HG03575 (cell line): ENCODE results near the gene PPIB.
"Not testable (repeated sequence)": the region's sequence is repeated elsewhere in the genome, so short reads cannot be mapped to it uniquely, and the experiment has no call there.

Experiments used
- ATAC-seq: cut with Tn5 transposase; IDR thresholded peaks from one replicate; pipeline ENCODE4 v1.9.1; 2021; ENCODE audit not compliant: unreplicated experiment, insufficient number of reproducible peaks, low FRiP score; ENCODE audit errors: extremely low read depth

Gene PPIB

DNA sequence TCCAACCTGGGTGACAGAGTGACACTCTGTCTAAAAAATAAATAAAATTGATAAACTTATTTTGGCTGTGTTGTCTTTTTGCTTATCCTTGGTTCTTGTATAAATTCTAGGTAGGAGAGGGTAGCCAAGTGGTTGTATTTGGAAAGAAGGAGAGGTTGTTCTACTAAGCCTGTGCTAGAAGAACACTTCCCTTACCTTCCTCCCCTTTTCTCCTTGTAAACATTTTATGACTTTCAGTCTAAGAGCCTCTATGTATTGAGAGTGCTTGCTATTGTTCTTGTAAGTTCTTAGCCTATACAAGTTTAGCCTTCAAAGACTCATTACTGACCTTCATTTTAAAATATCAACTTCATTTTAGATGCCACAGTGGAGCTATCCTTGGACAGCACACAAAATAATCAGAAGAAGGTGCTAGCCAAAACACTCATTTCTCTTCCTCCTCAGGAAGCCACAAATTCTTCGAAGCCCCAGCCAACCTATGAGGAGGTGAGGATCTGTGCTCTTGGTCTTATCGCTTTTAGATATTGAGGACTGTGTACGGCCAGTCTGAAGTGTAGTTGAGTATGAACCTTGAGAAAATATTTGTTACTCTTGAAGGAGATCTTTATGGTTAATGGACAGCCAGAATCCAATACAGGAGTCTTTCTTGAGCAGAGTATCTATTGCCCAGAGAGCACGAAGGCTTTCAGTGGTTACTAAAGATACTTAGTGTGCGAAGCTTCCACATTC, 44.9 kb downstream of the PPIB start:
- no peak for ATAC-seq

GRCh38 chr15:64112904-64113303, 49.9 kb downstream of the PPIB start:
- no peak for ATAC-seq

DNA sequence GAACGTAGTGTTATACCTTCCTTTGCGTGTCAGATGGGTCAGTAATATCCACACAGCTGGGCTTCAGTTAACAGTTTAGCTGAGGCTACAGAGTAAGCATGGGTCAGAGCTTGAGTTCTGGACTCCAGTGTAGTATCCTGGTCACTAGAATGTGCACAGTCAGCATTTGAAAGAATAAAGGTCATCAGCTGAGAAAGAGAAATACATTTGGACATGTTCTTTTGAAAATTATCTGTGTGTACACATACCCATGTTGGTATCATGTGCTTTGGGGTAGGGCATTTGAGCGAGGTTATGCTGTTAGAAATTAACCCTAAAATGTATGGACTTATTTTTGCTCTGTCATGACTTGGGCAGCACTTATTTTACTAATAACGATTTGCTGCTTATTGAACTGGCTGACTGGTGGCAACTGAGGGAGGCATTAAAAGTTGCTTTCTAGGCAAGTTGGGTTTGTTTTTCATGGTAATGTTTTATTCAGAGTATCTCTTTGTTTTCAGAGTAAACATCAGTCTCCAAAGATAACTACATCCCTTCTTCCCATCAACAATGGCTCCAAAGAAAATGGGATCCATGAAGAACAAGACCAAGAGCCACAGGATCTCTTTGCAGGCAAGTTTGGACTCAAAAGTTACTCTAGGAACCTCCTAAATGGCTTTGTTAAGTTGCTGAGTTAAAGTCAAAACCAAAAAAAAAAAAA, 50.6 kb downstream of the PPIB start:
- no peak for ATAC-seq

DNA sequence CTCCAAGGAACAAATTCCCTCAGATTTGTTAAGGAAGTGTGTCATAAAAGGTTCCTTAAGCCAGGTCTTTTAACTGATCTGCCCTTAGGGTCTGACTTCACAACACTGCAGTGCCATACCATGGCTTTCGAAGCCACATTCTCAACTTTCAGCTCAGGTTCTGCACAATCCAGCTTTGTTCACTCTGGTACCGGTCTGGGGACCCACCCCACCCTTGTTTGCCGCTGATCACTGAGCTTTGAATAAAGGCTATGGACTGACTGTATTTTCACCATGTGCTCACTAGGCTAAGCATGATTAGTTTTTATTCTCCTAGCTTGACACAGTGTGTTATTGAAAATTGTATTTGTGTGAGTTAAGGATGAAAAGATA, 51.2 kb downstream of the PPIB start:
- no peak for ATAC-seq

GRCh38 chr15:64110950-64111678, 51.7 kb downstream of the PPIB start:
- ATAC-seq = no peak

GRCh38 chr15:64110108-64110701, 52.6 kb downstream of the PPIB start:
- not testable (repeated sequence) for ATAC-seq

DNA sequence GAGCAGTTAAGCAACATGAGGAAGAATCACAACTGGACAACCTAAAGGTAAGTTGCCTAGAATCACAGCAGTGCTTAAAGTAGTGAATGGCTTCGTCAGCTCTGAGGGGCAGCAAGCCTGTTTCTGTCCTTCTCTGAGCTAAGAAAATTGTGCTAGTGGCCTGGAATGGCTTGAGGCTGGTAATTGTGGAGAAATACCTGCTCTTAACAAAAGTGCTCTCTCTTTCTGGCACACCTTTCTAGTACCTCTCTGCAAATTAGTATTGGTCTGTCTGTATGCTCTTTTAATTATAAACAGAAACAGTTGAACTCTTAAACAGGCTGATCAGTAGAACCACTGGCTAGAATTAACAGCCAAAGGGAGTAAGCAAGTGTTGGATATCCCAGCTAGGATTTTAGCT, 55.5 kb downstream of the PPIB start:
- ATAC-seq = no peak
